ENCODE data around the gene NELL1. TPM values are rescaled to one million over a fixed set of nuclear protein-coding genes. Genes with fewer than 3 reads are reported as not detected.

The NELL1 gene
- total RNA-seq, 1 donor from 2014 or later: not detected

Other genes starting within 250 kb of the NELL1 start
- gene SLC6A5, start 70.0 kb upstream of the NELL1 start, total RNA-seq: not detected

Measured in cardiac septum (tissue), 1 donor.